Panc1 (cell line): Measurements from ENCODE around the gene MYH11. TPM values are rescaled to one million over a fixed set of nuclear protein-coding genes. Genes with fewer than 3 reads are reported as not detected.

ENCODE experiments used
- ATAC-seq: fragments of 200-7000 bp; cut with Tn5 transposase; 2 replicates; pipeline ENCODE4 v1.9.1; 2020; ENCODE audit warnings: mild to moderate bottlenecking, moderate library complexity
- BruUV-seq: library from RNA; stranded (reverse); fragments of 400-500 nt; replicated peaks from 2 replicates; lab custom pipeline; 2021; lab: Mats Ljungman, UMichigan
- CTCF ChIA-PET: fragments of 300-600 bp; sonication (Branson Sonifier 250); formaldehyde crosslinking; loops from one replicate; lab custom pipeline; 2022; ENCODE audit warnings: antibody characterized with exemption; lab: Charles Lee
- POLR2A ChIA-PET: fragments of 300-600 bp; sonication (Branson Sonifier 250); formaldehyde crosslinking; loops from one replicate; lab custom pipeline; 2022; ENCODE audit warnings: antibody characterized with exemption; lab: Charles Lee
- DNase-seq: peaks from one replicate; pipeline ENCODE4 v3.0.0-alpha.2; 2010; ENCODE audit warnings: low read depth, low spot score
- H3K27ac ChIP-seq: 2 replicates; pipeline ENCODE4 v1.5.1; 2011; ENCODE audit warnings: mild to moderate bottlenecking, low read length, inconsistent platforms
- H3K27me3 ChIP-seq: fragments of 200-500 bp; sonication (Bioruptor generic); 2 replicates; pipeline ENCODE4 v1.6.0; 2014; ENCODE audit warnings: low read length, inconsistent platforms; ENCODE audit not compliant: control insufficient read depth, insufficient read depth
- H3K36me3 ChIP-seq: fragments of 200-500 bp; sonication (Bioruptor generic); 2 replicates; pipeline ENCODE4 v1.5.1; 2014; ENCODE audit warnings: inconsistent platforms, mild to moderate bottlenecking, low read length, moderate library complexity; ENCODE audit not compliant: control insufficient read depth, insufficient read depth
- H3K4me1 ChIP-seq: 2 replicates; pipeline ENCODE4 v1.5.1; 2011; ENCODE audit warnings: inconsistent platforms, mild to moderate bottlenecking, low read length, moderate library complexity; ENCODE audit not compliant: control insufficient read depth, insufficient read depth
- H3K4me3 ChIP-seq, 2 experiments: 2 replicates each; pipeline ENCODE4 v1.5.1; 2011 to 2012; ENCODE audit warnings: low read depth in 2 of 2, low read length in 2 of 2, mild to moderate bottlenecking in 2 of 2, inconsistent platforms in 1 of 2, moderate library complexity in 1 of 2
- H3K9me3 ChIP-seq: fragments of 200-500 bp; sonication (Bioruptor generic); 2 replicates; pipeline ENCODE4 v1.5.1; 2014; ENCODE audit warnings: low read depth, mild to moderate bottlenecking, inconsistent platforms, low read length, moderate library complexity; ENCODE audit not compliant: control insufficient read depth, insufficient read depth
- POLR2AphosphoS5 ChIP-seq: IDR thresholded peaks from 2 replicates; pipeline ENCODE4 v1.6.1; 2012; ENCODE audit warnings: mild to moderate bottlenecking, low read depth, low read length, moderate library complexity
- SIN3A ChIP-seq: IDR thresholded peaks from 2 replicates; pipeline ENCODE4 v1.6.1; 2012; ENCODE audit warnings: low read depth, mild to moderate bottlenecking, low read length, moderate library complexity, borderline replicate concordance; ENCODE audit not compliant: insufficient read depth
- TCF7L2 ChIP-seq: IDR thresholded peaks from 2 replicates; pipeline ENCODE4 v1.6.1; 2011; ENCODE audit warnings: mild to moderate bottlenecking, low read depth, low read length, inconsistent platforms
- in situ Hi-C: cut with HindIII; loops from 2 replicates; pipeline ENCODE4 v1.10.0; 2016; ENCODE audit warnings: low sequenced_read_pairs, low pct_unique_long_range_greater_than_20kb
- intact Hi-C: fragments of 100-400 bp; cut with micrococcal nuclease; formaldehyde crosslinking; loops from one replicate; pipeline ENCODE4 v1.10.0; 2022; ENCODE audit not compliant: unreplicated experiment
- total RNA-seq: library from RNA; stranded (reverse); gene quantifications from one replicate; pipeline ENCODE4 v1.2.1, GENCODE V29; 2021; ENCODE audit not compliant: unreplicated experiment
- TF ChIP-seq, protein P1 (sequence below), 2 experiments: IDR thresholded peaks; 2 replicates each; pipeline ENCODE4 v1.6.1; 2011 to 2012; ENCODE audit warnings: low read depth in 2 of 2, control low read depth in 1 of 2, low read length in 1 of 2, mild to moderate bottlenecking in 1 of 2, moderate library complexity in 1 of 2; ENCODE audit not compliant: insufficient read depth in 1 of 2
- TF ChIP-seq, protein P2 (sequence below): fragments of 450-650 bp; IDR thresholded peaks from 2 replicates; pipeline ENCODE4 v1.5.1; 2017; ENCODE audit warnings: mild to moderate bottlenecking

Gene MYH11
- total RNA-seq, 1 experiment from 2014 or later: 0.51 TPM

DNA sequence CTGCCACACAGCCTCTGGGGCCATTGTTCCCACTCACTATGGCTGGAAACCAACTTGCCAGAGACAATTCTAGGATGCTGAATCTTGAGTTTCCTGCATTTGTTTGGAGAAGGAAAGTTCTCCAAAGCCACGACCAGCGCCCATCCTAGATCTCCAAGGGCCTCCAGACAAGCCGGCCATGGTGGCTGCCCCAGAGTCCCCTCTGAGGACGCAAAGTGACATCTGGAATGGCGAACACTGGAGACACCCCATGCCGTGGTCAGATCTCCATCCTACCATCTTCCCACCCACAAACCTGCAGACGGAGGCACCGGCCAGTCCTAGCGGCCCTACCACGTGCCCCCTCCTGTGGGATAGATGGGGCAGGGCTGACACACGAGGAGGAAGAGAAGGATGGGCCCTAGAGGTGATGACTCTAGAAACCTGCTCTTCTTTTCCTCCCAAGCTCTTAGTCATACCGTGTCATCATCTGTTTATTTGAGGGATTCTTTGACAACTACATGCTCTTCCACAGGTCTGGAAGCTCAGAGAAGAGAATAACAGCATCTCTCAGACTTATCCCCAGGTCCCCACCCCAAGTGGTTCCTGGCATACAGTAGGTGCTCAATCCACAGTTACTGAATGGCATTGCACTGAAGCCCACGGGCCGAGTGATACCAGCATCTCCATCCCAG, 71.3 kb downstream of the MYH11 start:
- no peak overlapping the region for H3K27ac ChIP-seq
- no peaks in the 10 kb centered on the region for H3K36me3 ChIP-seq
- intact Hi-C loops (no loop called here), in situ Hi-C loops (no loop called here)
- TF ChIP-seq, protein P1, sequence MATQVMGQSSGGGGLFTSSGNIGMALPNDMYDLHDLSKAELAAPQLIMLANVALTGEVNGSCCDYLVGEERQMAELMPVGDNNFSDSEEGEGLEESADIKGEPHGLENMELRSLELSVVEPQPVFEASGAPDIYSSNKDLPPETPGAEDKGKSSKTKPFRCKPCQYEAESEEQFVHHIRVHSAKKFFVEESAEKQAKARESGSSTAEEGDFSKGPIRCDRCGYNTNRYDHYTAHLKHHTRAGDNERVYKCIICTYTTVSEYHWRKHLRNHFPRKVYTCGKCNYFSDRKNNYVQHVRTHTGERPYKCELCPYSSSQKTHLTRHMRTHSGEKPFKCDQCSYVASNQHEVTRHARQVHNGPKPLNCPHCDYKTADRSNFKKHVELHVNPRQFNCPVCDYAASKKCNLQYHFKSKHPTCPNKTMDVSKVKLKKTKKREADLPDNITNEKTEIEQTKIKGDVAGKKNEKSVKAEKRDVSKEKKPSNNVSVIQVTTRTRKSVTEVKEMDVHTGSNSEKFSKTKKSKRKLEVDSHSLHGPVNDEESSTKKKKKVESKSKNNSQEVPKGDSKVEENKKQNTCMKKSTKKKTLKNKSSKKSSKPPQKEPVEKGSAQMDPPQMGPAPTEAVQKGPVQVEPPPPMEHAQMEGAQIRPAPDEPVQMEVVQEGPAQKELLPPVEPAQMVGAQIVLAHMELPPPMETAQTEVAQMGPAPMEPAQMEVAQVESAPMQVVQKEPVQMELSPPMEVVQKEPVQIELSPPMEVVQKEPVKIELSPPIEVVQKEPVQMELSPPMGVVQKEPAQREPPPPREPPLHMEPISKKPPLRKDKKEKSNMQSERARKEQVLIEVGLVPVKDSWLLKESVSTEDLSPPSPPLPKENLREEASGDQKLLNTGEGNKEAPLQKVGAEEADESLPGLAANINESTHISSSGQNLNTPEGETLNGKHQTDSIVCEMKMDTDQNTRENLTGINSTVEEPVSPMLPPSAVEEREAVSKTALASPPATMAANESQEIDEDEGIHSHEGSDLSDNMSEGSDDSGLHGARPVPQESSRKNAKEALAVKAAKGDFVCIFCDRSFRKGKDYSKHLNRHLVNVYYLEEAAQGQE (IDR thresholded peaks at IDR 0.05; ENCODE audit: insufficient read depth in 1 of 2, low read depth in 2 of 2, low read length in 1 of 2): no peak
- TF ChIP-seq TCF7L2 (no peak), SIN3A (no peak), POLR2AphosphoS5 (no peak)
- TF ChIP-seq, protein P2, sequence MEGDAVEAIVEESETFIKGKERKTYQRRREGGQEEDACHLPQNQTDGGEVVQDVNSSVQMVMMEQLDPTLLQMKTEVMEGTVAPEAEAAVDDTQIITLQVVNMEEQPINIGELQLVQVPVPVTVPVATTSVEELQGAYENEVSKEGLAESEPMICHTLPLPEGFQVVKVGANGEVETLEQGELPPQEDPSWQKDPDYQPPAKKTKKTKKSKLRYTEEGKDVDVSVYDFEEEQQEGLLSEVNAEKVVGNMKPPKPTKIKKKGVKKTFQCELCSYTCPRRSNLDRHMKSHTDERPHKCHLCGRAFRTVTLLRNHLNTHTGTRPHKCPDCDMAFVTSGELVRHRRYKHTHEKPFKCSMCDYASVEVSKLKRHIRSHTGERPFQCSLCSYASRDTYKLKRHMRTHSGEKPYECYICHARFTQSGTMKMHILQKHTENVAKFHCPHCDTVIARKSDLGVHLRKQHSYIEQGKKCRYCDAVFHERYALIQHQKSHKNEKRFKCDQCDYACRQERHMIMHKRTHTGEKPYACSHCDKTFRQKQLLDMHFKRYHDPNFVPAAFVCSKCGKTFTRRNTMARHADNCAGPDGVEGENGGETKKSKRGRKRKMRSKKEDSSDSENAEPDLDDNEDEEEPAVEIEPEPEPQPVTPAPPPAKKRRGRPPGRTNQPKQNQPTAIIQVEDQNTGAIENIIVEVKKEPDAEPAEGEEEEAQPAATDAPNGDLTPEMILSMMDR: no peak
- H3K4me1 ChIP-seq: 0 out of 2 replicates have a peak, but pooled peaks cover 4% of the 10 kb centered on the region
- CTCF ChIA-PET: no interaction called here
- H3K27me3 ChIP-seq: no peaks in the 10 kb centered on the region
- no peak for ATAC-seq
- no TSS peak for BruUV-seq
- H3K9me3 ChIP-seq: no peaks in the 10 kb centered on the region
- H3K4me3 ChIP-seq: no peak overlapping the region
- POLR2A ChIA-PET: no interaction called here
- DNase-seq: no peak

DNA sequence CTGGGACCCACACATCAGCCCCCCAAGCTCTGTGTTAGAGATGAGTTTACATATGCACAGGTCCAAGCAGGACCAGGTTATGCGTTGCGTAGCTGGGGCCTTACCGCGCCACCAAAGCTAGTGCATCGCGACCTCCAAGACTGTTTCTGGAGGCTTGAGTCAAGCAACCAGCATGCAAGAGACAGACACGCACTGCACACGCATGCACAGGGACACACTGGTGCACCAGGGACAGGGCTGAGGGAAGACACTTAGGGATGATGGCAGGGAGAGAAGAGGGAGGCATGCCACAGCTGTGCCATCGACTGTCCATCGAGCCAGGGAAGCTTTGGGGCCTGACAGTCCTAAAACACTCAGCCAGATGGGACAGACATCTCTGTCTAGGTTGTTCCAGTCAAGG, 72.8 kb downstream of the MYH11 start:
- ATAC-seq (no peak), DNase-seq (no peak)
- ChIA-PET POLR2A (no interaction called here), CTCF (no interaction called here)
- H3K36me3 ChIP-seq: no peaks in the 10 kb centered on the region
- H3K4me3 ChIP-seq: no peak overlapping the region
- no TSS peak for BruUV-seq
- no peaks in the 10 kb centered on the region for H3K4me1 ChIP-seq
- no peaks in the 10 kb centered on the region for H3K9me3 ChIP-seq
- TF ChIP-seq SIN3A: no peak
- TF ChIP-seq, protein P1 (IDR thresholded peaks at IDR 0.05; ENCODE audit: insufficient read depth in 1 of 2, low read depth in 2 of 2, low read length in 1 of 2): no peak
- TF ChIP-seq TCF7L2: no peak
- no peak for TF ChIP-seq POLR2AphosphoS5
- TF ChIP-seq, protein P2: no peak
- in situ Hi-C loops (loop anchor here (5.0 kb wide), 2 partner anchors 33 to 83 kb away; no protein-coding TSS in a partner anchor), intact Hi-C loops (no loop called here)
- no peaks in the 10 kb centered on the region for H3K27me3 ChIP-seq
- no peak overlapping the region for H3K27ac ChIP-seq
